Naive thymus-derived CD8-positive, alpha-beta T cell (primary cell): ENCODE data around the gene RFX4. TPM values are rescaled to one million over a fixed set of nuclear protein-coding genes. Genes with fewer than 3 reads are reported as not detected.
"Not testable (repeated sequence)": the region's sequence is repeated elsewhere in the genome, so short reads cannot be mapped to it uniquely, and the experiment has no call there.

Experiments
- ATAC-seq, 2 donors: fragments of 150-1000 bp; cut with Tn5 transposase in 1 of 2; sonication (Bioruptor Pico), chemical (Tn5 transposase) in 1 of 2; 1 replicate in 1 of 2; 2 replicates in 1 of 2; pipeline ENCODE4 v1.10.0; 2021; ENCODE audit warnings: mild to moderate bottlenecking in 2 of 2, moderate library complexity in 2 of 2
- POLR2A ChIA-PET: fragments of 350-600 bp; sonication (Branson Sonifier 250); formaldehyde crosslinking; loops from one replicate; lab custom pipeline; 2021; ENCODE audit warnings: antibody characterized with exemption; lab: Charles Lee
- DNase-seq, 10 donors: peaks; one replicate each; pipeline versions ENCODE4 v3.0.0 to v3.0.0-alpha.2; 2020 to 2022
- H3K27ac Mint-ChIP-seq, 10 donors: one replicate each; pipeline ENCODE4 v1.8.0; 2020 to 2022; ENCODE audit warnings: mild to moderate bottlenecking in 10 of 10, mixed read lengths in 10 of 10, moderate library complexity in 4 of 10, inconsistent platforms in 1 of 10
- H3K27me3 Mint-ChIP-seq, 5 donors: one replicate each; pipeline ENCODE4 v1.8.0; 2021 to 2022; ENCODE audit warnings: mixed read lengths in 5 of 5
- H3K36me3 Mint-ChIP-seq, 3 donors: one replicate each; pipeline ENCODE4 v1.8.0; 2020 to 2022; ENCODE audit warnings: mixed read lengths in 3 of 3, mild to moderate bottlenecking in 2 of 3, inconsistent platforms in 1 of 3
- H3K4me1 Mint-ChIP-seq, 4 donors: one replicate each; pipeline ENCODE4 v1.8.0; 2021 to 2022; ENCODE audit warnings: mixed read lengths in 4 of 4
- H3K4me3 Mint-ChIP-seq, 10 donors: one replicate each; pipeline ENCODE4 v1.8.0; 2020 to 2022; ENCODE audit warnings: mild to moderate bottlenecking in 10 of 10, mixed read lengths in 10 of 10, moderate library complexity in 6 of 10, inconsistent platforms in 1 of 10
- H3K9me3 Mint-ChIP-seq, 9 donors: one replicate each; pipeline ENCODE4 v1.8.0; 2020 to 2022; ENCODE audit warnings: mixed read lengths in 9 of 9, mild to moderate bottlenecking in 3 of 9, inconsistent platforms in 1 of 9, moderate library complexity in 1 of 9
- polyA plus RNA-seq, 3 donors: library from polyadenylated mRNA; unstranded; fragments of 300-500 nt; fragmentation: Illumina TruSeq; gene quantifications; one replicate each; pipeline ENCODE4 v1.2.3, GENCODE V29; 2021
- total RNA-seq, 8 experiments: library from RNA in 2 of 8; stranded (reverse) in 2 of 8; gene quantifications; one replicate each; pipeline ENCODE4 v1.2.3 and lab custom pipeline; 2021 to 2026

Gene RFX4
- total and polyA plus RNA-seq, 5 experiments from 2014 or later: not detected

DNA sequence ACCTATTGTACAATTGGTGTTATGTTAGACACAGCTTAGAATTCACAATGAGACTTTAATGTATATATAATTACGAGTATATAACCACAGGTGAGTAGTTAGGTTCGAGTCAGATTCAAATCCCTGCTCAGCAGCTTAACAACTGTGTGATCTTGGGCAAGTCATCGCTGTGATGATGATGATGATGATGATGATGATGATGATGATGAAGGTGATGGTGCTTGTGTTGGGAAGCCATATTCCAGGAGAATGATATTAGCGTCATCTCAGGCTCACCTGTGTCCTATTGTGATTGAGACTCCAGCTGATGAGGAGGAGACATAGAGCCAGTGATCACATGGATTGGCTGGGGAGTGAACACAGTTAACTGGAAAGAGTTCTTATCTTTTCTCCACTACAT lies 16.5 kb downstream of the RFX4 start:
- H3K4me1 Mint-ChIP-seq: peaks cover 0 to 6% (median 3%) of the 10 kb centered on the region in 4 donors
- H3K27ac Mint-ChIP-seq: no peak overlapping the region
- POLR2A ChIA-PET: no interaction called here
- H3K27me3 Mint-ChIP-seq: peaks cover 5 to 23% (median 11%) of the 10 kb centered on the region in 5 donors
- no peaks in the 10 kb centered on the region for H3K36me3 Mint-ChIP-seq
- ATAC-seq (no peak), DNase-seq (no peak)
- H3K9me3 Mint-ChIP-seq: no peaks in the 10 kb centered on the region
- H3K4me3 Mint-ChIP-seq: no peak overlapping the region

DNA sequence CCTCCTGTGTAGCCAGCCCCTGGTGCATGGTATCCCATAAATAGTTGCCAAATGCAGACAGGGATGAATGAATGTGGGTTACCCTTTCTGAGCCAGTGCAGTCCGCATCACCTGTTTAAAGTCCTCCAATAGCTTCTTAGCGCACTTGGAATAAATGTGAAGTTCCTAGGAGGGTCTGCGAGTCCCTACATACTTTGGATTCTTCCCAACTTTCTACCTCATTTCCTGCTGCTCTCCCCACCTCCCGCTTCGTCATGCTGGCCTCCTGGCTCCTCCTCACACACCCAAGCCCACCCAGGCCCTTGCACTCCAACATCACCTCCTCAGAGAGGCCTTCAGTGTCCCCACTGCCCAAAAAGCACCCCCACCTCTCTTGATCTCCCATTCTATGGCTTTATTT lies 17.7 kb downstream of the RFX4 start:
- H3K4me3 Mint-ChIP-seq: no peak overlapping the region
- H3K36me3 Mint-ChIP-seq: no peaks in the 10 kb centered on the region
- H3K4me1 Mint-ChIP-seq: peaks cover 0 to 2% (median 0%) of the 10 kb centered on the region in 4 donors
- no peak overlapping the region for H3K27ac Mint-ChIP-seq
- DNase-seq (no peak), ATAC-seq (no peak)
- no peaks in the 10 kb centered on the region for H3K9me3 Mint-ChIP-seq
- peaks cover 0 to 11% (median 5%) of the 10 kb centered on the region in 5 donors for H3K27me3 Mint-ChIP-seq
- POLR2A ChIA-PET: no interaction called here

GRCh38 chr12:106601031-106601430 lies 18.2 kb downstream of the RFX4 start:
- ATAC-seq: no peak
- Mint-ChIP-seq H3K4me3 (no peak overlapping the region), H3K36me3 (no peaks in the 10 kb centered on the region), H3K9me3 (peaks cover 0 to 1% (median 0%) of the 10 kb centered on the region in 9 donors), H3K27me3 (peaks cover 3 to 10% (median 7%) of the 10 kb centered on the region in 5 donors), H3K4me1 (peaks cover 0 to 2% (median 0%) of the 10 kb centered on the region in 4 donors), H3K27ac (no peak overlapping the region)
- POLR2A ChIA-PET: no interaction called here
- DNase-seq: no peak

DNA sequence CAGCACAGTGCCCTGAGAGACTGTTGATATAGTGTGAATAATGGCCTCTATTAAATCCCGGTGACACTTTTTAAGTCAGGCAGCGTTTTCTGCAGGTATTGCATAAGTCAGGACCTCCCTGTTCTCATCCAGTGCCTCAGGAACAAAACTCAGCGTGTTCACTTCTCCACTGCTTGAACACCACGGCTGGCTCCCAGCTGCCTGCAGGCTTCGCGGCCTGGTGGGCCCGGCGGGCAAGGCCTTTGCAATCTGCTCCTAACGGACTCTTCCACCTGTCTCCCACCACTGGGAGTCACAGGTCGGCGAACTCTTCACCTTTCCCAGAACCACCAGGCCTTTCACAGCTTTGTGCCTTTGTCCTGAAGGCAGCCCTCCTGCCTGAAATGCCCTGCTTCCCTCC lies 18.7 kb downstream of the RFX4 start:
- Mint-ChIP-seq H3K36me3 (no peaks in the 10 kb centered on the region), H3K4me3 (no peak overlapping the region), H3K4me1 (peaks cover 0 to 2% (median 0%) of the 10 kb centered on the region in 4 donors), H3K27ac (no peak overlapping the region), H3K9me3 (peaks cover 0 to 3% (median 0%) of the 10 kb centered on the region in 9 donors), H3K27me3 (peaks cover 1 to 10% (median 7%) of the 10 kb centered on the region in 5 donors)
- no peak for ATAC-seq
- POLR2A ChIA-PET: no interaction called here
- DNase-seq: no peak

GRCh38 chr12:106602076-106602475 lies 19.3 kb downstream of the RFX4 start:
- DNase-seq (no peak), ATAC-seq (no peak)
- peaks cover 0 to 2% (median 0%) of the 10 kb centered on the region in 4 donors for H3K4me1 Mint-ChIP-seq
- peak overlapping the region in 1 of 10 donors; percentile 23 for H3K27ac Mint-ChIP-seq
- no peak overlapping the region for H3K4me3 Mint-ChIP-seq
- H3K27me3 Mint-ChIP-seq: peaks cover 1 to 15% (median 12%) of the 10 kb centered on the region in 5 donors
- H3K36me3 Mint-ChIP-seq: no peaks in the 10 kb centered on the region
- peaks cover 0 to 3% (median 0%) of the 10 kb centered on the region in 9 donors for H3K9me3 Mint-ChIP-seq
- POLR2A ChIA-PET: no interaction called here

DNA sequence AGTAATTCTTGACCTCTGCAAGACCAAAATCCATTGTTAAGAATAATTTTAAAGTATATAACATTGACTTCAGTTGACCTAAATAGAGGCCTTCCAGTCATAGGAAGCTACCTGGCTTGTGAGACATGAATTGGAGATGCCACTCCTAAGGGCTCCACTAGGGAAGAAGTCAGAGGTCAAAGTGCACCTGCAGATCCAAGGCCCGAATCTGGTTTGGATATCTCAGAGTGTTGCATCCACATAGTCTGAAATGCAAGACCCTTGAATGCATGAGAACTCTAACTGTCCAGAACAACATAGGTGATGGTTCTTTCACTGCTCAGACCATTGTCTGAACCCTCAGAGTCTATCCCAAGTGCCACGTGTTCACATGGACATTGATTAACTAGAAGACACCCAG lies 22.4 kb downstream of the RFX4 start:
- DNase-seq: no peak
- peaks cover 0 to 6% (median 4%) of the 10 kb centered on the region in 9 donors for H3K9me3 Mint-ChIP-seq
- POLR2A ChIA-PET: no interaction called here
- peaks cover 1 to 36% (median 8%) of the 10 kb centered on the region in 5 donors for H3K27me3 Mint-ChIP-seq
- ATAC-seq: no peak
- H3K4me3 Mint-ChIP-seq: no peak overlapping the region
- no peaks in the 10 kb centered on the region for H3K4me1 Mint-ChIP-seq
- H3K27ac Mint-ChIP-seq: no peak overlapping the region
- peaks cover 0 to 1% (median 0%) of the 10 kb centered on the region in 3 donors for H3K36me3 Mint-ChIP-seq

GRCh38 chr12:106620588-106620987 lies 37.8 kb downstream of the RFX4 start:
- H3K4me3 Mint-ChIP-seq, H3K4me1 Mint-ChIP-seq, POLR2A ChIA-PET, ATAC-seq, DNase-seq, H3K27ac Mint-ChIP-seq: not testable (repeated sequence)
- H3K9me3 Mint-ChIP-seq: peaks cover 14 to 35% (median 21%) of the 10 kb centered on the region in 9 donors
- peaks cover 16 to 25% (median 21%) of the 10 kb centered on the region in 5 donors for H3K27me3 Mint-ChIP-seq
- peaks cover 2 to 30% (median 11%) of the 10 kb centered on the region in 3 donors for H3K36me3 Mint-ChIP-seq

- DNase-seq (no peak), ATAC-seq (no peak)
- Mint-ChIP-seq H3K9me3 (peaks cover 0 to 14% (median 8%) of the 10 kb centered on the region in 9 donors), H3K4me1 (no peaks in the 10 kb centered on the region), H3K4me3 (no peak overlapping the region), H3K27me3 (peaks cover 0 to 19% (median 6%) of the 10 kb centered on the region in 5 donors), H3K27ac (no peak overlapping the region), H3K36me3 (peaks cover 0 to 13% (median 0%) of the 10 kb centered on the region in 3 donors)
- POLR2A ChIA-PET: no interaction called here
These were observed 43.2 kb downstream of the RFX4 start for GRCh38 chr12:106625976-106626375.

DNA sequence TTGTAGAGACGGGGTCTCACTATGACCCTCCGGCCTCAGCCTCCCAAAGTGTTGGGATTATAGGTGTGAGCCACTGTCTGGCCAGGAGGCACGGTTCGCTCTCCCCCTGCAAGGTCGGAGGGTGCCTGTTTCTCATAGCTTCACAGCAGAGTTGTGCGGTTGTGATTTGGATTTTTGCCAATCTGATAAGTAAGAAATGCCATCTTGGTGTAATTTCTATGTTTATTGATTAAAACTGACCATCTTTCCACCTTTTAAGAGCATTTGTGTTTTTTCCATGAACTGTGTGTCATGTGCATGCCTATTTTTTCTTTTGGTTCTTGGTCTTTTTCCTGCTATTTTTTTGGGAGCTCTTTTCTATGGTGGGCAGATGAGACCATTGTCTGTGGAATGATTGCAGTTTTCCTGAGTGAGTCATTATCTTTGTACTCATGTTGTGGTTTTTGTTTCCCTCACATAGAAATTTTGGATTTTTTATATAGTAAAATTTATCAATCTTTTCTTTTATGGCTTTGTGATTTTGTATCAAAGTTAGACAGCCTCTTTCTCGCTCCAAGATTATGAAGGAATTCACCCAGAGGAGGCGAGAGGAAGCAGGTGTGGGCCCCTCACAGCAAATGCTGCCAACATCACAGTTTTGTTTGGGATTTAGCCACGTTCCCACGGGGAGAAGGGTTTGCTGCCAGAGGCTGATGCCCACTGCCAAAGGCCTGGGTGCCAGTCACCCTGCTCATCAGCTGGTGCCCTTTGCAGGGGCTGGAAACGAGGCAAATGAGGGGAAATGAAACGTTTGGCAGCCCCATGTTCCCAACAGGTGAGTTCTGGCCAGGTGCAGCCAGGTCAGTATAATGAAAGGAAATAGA lies 47.2 kb downstream of the RFX4 start:
- Mint-ChIP-seq H3K36me3 (peaks cover 0 to 3% (median 0%) of the 10 kb centered on the region in 3 donors), H3K27me3 (peaks cover 0 to 25% (median 6%) of the 10 kb centered on the region in 5 donors), H3K4me1 (no peaks in the 10 kb centered on the region), H3K9me3 (no peaks in the 10 kb centered on the region), H3K27ac (no peak overlapping the region), H3K4me3 (no peak overlapping the region)
- POLR2A ChIA-PET: no interaction called here
- no peak for ATAC-seq
- DNase-seq: no peak

DNA sequence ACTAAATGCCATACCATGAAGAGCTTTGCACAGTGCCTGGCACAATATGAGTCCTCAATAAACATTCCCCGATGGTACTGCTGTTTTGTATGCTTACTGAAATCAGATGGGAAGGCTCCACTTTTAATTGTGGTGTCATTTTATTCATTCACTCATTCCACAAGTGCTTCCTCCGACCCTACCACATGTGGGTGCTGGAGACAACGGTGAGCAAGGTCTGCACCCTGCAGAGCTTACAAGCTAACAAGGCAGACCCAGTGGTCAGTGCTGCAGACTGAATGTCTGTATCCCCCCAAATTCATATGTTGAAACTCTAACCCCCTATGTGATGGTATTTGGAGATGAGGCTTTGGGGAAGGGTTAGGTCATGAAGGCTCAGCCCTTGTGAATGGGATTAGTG lies 48.3 kb downstream of the RFX4 start:
- Mint-ChIP-seq H3K27ac (no peak overlapping the region), H3K9me3 (no peaks in the 10 kb centered on the region), H3K27me3 (peaks cover 0 to 15% (median 3%) of the 10 kb centered on the region in 5 donors), H3K36me3 (no peaks in the 10 kb centered on the region), H3K4me3 (no peak overlapping the region), H3K4me1 (no peaks in the 10 kb centered on the region)
- POLR2A ChIA-PET: no interaction called here
- ATAC-seq: no peak
- no peak for DNase-seq

- H3K27me3 Mint-ChIP-seq: peaks cover 0 to 13% (median 3%) of the 10 kb centered on the region in 5 donors
- ATAC-seq: no peak
- POLR2A ChIA-PET: no interaction called here
- no peaks in the 10 kb centered on the region for H3K4me1 Mint-ChIP-seq
- H3K9me3 Mint-ChIP-seq: no peaks in the 10 kb centered on the region
- no peak overlapping the region for H3K27ac Mint-ChIP-seq
- H3K36me3 Mint-ChIP-seq: no peaks in the 10 kb centered on the region
- no peak overlapping the region for H3K4me3 Mint-ChIP-seq
- no peak for DNase-seq
These were observed 49.0 kb downstream of the RFX4 start for GRCh38 chr12:106631797-106632196.

DNA sequence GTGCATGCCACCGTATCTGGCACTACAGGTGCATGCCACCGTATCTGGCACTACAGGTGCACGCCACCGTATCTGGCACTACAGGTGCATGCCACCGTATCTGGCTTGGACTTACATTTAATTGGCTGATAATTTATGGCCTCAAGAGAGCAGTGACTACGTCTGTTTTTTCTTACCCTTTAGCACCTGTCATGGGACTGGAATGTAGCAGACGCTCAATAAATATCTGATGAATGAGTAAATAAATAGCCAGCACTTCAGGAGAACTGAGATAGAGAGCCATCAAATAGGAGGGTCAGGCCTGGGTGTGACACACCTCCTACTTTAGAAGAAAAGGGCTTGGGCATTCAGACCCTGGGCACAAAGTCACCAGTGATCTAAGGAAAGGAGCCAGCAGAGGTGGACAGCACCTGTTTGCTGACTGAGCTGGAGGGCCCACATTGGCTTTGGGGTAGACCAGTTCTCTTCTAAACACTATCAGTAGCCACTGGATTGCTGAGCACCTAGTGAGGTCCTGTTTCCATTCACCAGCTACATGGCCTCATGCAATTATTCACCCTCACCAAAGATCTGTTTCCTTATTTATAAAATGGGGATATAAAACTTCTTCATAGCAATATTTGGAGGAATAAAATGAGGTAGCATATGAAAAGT lies 50.1 kb downstream of the RFX4 start:
- no peak for DNase-seq
- no peak overlapping the region for H3K27ac Mint-ChIP-seq
- no peaks in the 10 kb centered on the region for H3K9me3 Mint-ChIP-seq
- peaks cover 0 to 13% (median 3%) of the 10 kb centered on the region in 5 donors for H3K27me3 Mint-ChIP-seq
- POLR2A ChIA-PET: no interaction called here
- H3K4me1 Mint-ChIP-seq: no peaks in the 10 kb centered on the region
- ATAC-seq: no peak
- no peaks in the 10 kb centered on the region for H3K36me3 Mint-ChIP-seq
- H3K4me3 Mint-ChIP-seq: no peak overlapping the region

DNA sequence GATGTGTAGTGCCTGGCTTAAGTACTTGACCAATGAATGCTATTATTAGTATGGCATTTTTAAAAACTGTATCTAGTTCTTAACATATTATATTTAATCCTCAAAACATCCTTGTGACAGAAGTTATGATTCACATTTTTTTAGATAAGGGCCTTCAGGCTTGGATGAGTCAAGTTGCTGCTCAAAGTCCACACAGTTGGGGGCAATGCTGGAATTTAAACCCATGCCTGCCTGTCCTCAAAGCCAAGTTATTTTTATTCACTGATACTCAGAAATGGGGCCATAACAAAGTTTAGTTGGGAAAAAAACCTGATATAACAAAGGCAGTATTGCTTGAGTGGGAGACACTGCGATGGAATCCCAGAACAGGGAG lies 50.6 kb downstream of the RFX4 start:
- POLR2A ChIA-PET: no interaction called here
- H3K27me3 Mint-ChIP-seq: peaks cover 0 to 13% (median 3%) of the 10 kb centered on the region in 5 donors

More for the DNA sequence above, 50.6 kb downstream of the RFX4 start:
- H3K27ac Mint-ChIP-seq: no peak overlapping the region
- H3K36me3 Mint-ChIP-seq: no peaks in the 10 kb centered on the region
- DNase-seq (no peak), ATAC-seq (no peak)
- no peak overlapping the region for H3K4me3 Mint-ChIP-seq
- no peaks in the 10 kb centered on the region for H3K4me1 Mint-ChIP-seq
- no peaks in the 10 kb centered on the region for H3K9me3 Mint-ChIP-seq
